Natural killer cell (primary cell): ENCODE measurements around the gene LYPD1. TPM values are rescaled to one million over a fixed set of nuclear protein-coding genes. Genes with fewer than 3 reads are reported as not detected.

Experiments
- ATAC-seq, 3 donors: fragments of 150-1000 bp in 2 of 3; fragments of 200-7000 bp in 1 of 3; cut with Tn5 transposase; 1 replicate in 1 of 3; 2 replicates in 2 of 3; pipeline ENCODE4 v1.10.0; 2021; ENCODE audit warnings: mild to moderate bottlenecking in 2 of 3, moderate library complexity in 2 of 3
- DNase-seq, 2 donors: peaks; one replicate each; pipeline versions ENCODE4 v3.0.0 to v3.0.0-alpha.2; 2013 to 2021; ENCODE audit warnings: mixed read lengths in 1 of 2
- H3K27ac ChIP-seq: one replicate; pipeline ENCODE4 v1.5.1; 2013; ENCODE audit warnings: mild to moderate bottlenecking, low read length
- H3K27me3 ChIP-seq: one replicate; pipeline ENCODE4 v1.6.1; 2013; ENCODE audit warnings: low read length; ENCODE audit not compliant: control insufficient read depth, insufficient read depth
- H3K36me3 ChIP-seq: one replicate; pipeline ENCODE4 v1.6.1; 2013; ENCODE audit warnings: low read length; ENCODE audit not compliant: control insufficient read depth, insufficient read depth
- H3K4me1 ChIP-seq: one replicate; pipeline ENCODE4 v1.6.1; 2013; ENCODE audit warnings: low read length; ENCODE audit not compliant: control insufficient read depth, insufficient read depth
- H3K4me3 ChIP-seq: one replicate; pipeline ENCODE4 v1.5.1; 2013; ENCODE audit warnings: low read length
- H3K9me3 ChIP-seq: one replicate; pipeline ENCODE4 v1.6.1; 2013; ENCODE audit warnings: low read length; ENCODE audit not compliant: control insufficient read depth, insufficient read depth
- H3K27ac Mint-ChIP-seq, 2 donors: one replicate each; pipeline ENCODE4 v1.8.0; 2022; ENCODE audit warnings: mild to moderate bottlenecking in 2 of 2, mixed read lengths in 2 of 2, moderate library complexity in 1 of 2
- H3K27me3 Mint-ChIP-seq, 2 donors: one replicate each; pipeline ENCODE4 v1.8.0; 2022; ENCODE audit warnings: low read depth in 2 of 2, mixed read lengths in 2 of 2
- H3K36me3 Mint-ChIP-seq: one replicate; pipeline ENCODE4 v1.8.0; 2022; ENCODE audit warnings: mixed read lengths
- H3K4me1 Mint-ChIP-seq, 2 donors: one replicate each; pipeline ENCODE4 v1.8.0; 2022; ENCODE audit warnings: mixed read lengths in 2 of 2
- H3K4me3 Mint-ChIP-seq: one replicate; pipeline ENCODE4 v1.8.0; 2022; ENCODE audit warnings: mild to moderate bottlenecking, moderate library complexity, mixed read lengths
- H3K9me3 Mint-ChIP-seq, 2 donors: one replicate each; pipeline ENCODE4 v1.8.0; 2022; ENCODE audit warnings: mixed read lengths in 2 of 2
- WGBS: methylation state at CpG from one replicate; pipeline ENCODE4 v1.1.7; 2013; ENCODE audit warnings: missing lambda C conversion rate; ENCODE audit not compliant: insufficient coverage; 5-methylcytosine and 5-hydroxymethylcytosine counted together
- intact Hi-C: fragments of 100-400 bp; cut with micrococcal nuclease; formaldehyde crosslinking; loops from one replicate; pipeline ENCODE4 v1.14.2; 2022
- total RNA-seq, 4 donors: library from RNA; stranded (reverse); fragments of 120-200 nt in 1 of 4; gene quantifications; one replicate each; pipeline versions ENCODE4 v1.2.3 to v1.2.4, GENCODE V29; 2013 to 2022
- TF ChIP-seq, protein P1 (sequence below): fragments of 200-600 bp; IDR thresholded peaks from one replicate; pipeline ENCODE4 v1.8.0; 2022; ENCODE audit warnings: antibody characterized with exemption

LYPD1 gene
- total RNA-seq, 3 donors from 2014 or later (not counting 1 experiment from before 2014, with no cell fraction given), result not detected

DNA sequence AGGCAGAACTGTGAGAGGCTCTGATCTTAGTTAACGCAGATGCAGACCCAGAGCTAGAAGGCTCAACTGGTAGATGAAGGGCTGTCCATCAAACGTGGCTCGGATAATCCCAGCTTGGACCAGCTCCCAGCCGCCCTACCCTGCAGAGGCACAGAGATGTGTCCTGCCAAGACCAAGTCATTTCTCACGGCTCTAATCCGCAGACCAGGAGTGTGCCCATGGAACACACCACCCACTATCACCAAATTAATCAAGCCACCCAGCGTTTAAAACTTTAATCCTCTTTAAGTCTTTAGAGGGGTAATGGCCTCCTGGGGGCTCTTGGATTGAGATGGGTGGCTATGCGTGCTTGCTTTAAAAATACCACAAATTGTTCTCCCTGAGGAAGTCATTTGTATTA, 17.5 kb downstream of the LYPD1 start:
- no peak overlapping the region for H3K27ac ChIP-seq
- H3K9me3 ChIP-seq, result no peaks in the 10 kb centered on the region
- TF ChIP-seq, protein P1, sequence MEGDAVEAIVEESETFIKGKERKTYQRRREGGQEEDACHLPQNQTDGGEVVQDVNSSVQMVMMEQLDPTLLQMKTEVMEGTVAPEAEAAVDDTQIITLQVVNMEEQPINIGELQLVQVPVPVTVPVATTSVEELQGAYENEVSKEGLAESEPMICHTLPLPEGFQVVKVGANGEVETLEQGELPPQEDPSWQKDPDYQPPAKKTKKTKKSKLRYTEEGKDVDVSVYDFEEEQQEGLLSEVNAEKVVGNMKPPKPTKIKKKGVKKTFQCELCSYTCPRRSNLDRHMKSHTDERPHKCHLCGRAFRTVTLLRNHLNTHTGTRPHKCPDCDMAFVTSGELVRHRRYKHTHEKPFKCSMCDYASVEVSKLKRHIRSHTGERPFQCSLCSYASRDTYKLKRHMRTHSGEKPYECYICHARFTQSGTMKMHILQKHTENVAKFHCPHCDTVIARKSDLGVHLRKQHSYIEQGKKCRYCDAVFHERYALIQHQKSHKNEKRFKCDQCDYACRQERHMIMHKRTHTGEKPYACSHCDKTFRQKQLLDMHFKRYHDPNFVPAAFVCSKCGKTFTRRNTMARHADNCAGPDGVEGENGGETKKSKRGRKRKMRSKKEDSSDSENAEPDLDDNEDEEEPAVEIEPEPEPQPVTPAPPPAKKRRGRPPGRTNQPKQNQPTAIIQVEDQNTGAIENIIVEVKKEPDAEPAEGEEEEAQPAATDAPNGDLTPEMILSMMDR, result no peak
- H3K27me3 ChIP-seq, result no peaks in the 10 kb centered on the region
- 90% methylated on average over 7 of the region's 8 CpGs for WGBS
- peaks cover 0 to 4% of the 10 kb centered on the region in 2 donors for H3K9me3 Mint-ChIP-seq
- no peak overlapping the region for H3K27ac Mint-ChIP-seq
- H3K36me3 Mint-ChIP-seq, result no peaks in the 10 kb centered on the region
- no peaks in the 10 kb centered on the region for H3K27me3 Mint-ChIP-seq
- ATAC-seq (no peak), DNase-seq (no peak)
- no peaks in the 10 kb centered on the region for H3K4me1 ChIP-seq
- intact Hi-C loops, result no loop called here
- no peaks in the 10 kb centered on the region for H3K4me1 Mint-ChIP-seq
- H3K36me3 ChIP-seq, result no peaks in the 10 kb centered on the region
- H3K4me3 ChIP-seq, result no peak overlapping the region
- H3K4me3 Mint-ChIP-seq, result no peak overlapping the region

- Mint-ChIP-seq H3K27ac (no peak overlapping the region), H3K4me1 (no peaks in the 10 kb centered on the region), H3K4me3 (no peak overlapping the region), H3K27me3 (no peaks in the 10 kb centered on the region), H3K9me3 (peaks cover 0 to 4% of the 10 kb centered on the region in 2 donors), H3K36me3 (no peaks in the 10 kb centered on the region)
- no peaks in the 10 kb centered on the region for H3K36me3 ChIP-seq
- no peaks in the 10 kb centered on the region for H3K27me3 ChIP-seq
- no peak overlapping the region for H3K27ac ChIP-seq
- DNase-seq, result no peak
- 90% methylated on average over 11 of the region's 12 CpGs for WGBS
- intact Hi-C loops, result no loop called here
- H3K4me1 ChIP-seq, result no peaks in the 10 kb centered on the region
- TF ChIP-seq, protein P1, result no peak
- no peaks in the 10 kb centered on the region for H3K9me3 ChIP-seq
- H3K4me3 ChIP-seq, result no peak overlapping the region
- ATAC-seq, result no peak
Measured at GRCh38 chr2:132651115-132652045, 18.6 kb downstream of the LYPD1 start.

GRCh38 chr2:132646540-132647108, 23.4 kb downstream of the LYPD1 start:
- no peak overlapping the region for H3K27ac ChIP-seq
- no peak overlapping the region for H3K4me3 Mint-ChIP-seq
- intact Hi-C loops, result no loop called here
- no peaks in the 10 kb centered on the region for H3K4me1 ChIP-seq
- TF ChIP-seq, protein P1, result no peak
- DNase-seq, result no peak
- no peaks in the 10 kb centered on the region for H3K9me3 ChIP-seq
- no peak overlapping the region for H3K27ac Mint-ChIP-seq
- no peaks in the 10 kb centered on the region for H3K36me3 ChIP-seq
- 81% methylated on average over 8 of the region's 8 CpGs for WGBS
- H3K27me3 Mint-ChIP-seq, result peaks cover 0 to 3% of the 10 kb centered on the region in 2 donors
- no peaks in the 10 kb centered on the region for H3K4me1 Mint-ChIP-seq
- no peak for ATAC-seq
- peaks cover 0 to 2% of the 10 kb centered on the region in 2 donors for H3K9me3 Mint-ChIP-seq
- H3K27me3 ChIP-seq, result no peaks in the 10 kb centered on the region
- H3K36me3 Mint-ChIP-seq, result no peaks in the 10 kb centered on the region
- no peak overlapping the region for H3K4me3 ChIP-seq
